UCSD-AML1 (cell line): ENCODE measurements around the gene ALPK3.

ENCODE experiments used
- DNase-seq: peaks from one replicate; lab custom pipeline; 2025; ENCODE audit not compliant: unreplicated experiment; lab: John Stamatoyannopoulos, UW

ALPK3 gene

DNA sequence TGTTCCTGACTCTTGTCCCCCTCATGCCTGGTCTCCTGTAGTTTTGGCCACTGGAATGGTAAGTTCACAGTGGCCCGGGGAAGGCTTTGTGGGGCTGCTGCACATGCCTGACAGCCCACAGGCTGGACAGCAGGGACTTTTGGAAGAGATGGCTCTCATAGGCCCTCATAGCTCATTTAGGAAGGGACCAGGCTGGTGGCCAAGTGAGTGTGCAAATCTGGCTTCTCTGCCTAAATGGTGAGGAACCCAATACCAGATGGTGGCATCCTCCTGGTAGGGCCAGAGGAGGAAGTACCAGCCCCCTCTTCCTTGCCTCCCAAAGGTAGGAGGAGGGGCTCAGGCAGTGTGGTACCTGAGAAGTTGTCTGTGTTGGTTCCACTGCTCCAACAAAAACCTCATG, 25.6 kb downstream of the ALPK3 start:
- no peak for DNase-seq

DNA sequence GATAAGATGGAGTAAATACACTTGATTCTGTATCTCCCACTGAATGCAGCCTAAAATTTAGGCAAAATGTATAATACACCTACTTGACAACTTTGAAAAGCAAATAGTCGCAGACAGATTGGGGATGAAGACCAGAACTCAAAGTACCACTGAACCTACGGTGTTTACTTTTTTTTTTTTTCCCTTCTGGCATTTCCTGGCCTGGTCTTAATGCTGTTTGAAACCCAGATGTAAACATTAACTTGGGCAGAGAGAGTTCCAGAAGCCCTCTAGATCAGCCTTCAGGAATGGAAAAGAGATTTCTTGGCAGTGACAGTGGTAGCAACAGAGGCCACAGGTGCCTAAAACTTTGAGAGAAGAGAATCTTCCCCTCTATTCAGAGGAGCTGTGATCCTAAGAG, 27.8 kb downstream of the ALPK3 start:
- DNase-seq, result no peak

DNA sequence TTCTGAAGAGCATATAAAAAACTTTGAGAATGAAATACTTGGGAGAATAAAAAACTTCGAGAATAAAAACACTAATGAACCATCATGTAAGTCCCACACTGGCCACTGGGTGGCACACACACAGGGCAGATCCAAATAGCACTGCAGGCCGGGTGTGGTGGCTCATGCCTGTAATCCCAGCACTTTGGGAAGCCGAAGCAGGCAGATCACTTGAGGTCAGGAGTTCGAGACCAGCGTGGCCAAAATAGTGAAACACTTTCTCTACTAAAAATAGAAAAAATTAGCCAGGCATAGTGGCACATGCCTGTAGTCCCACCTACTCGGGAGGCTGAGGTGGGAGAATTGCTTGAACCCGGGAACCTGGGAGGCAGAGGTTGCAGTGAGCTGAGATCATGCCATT, 28.5 kb downstream of the ALPK3 start:
- DNase-seq, result peak; percentile 51

DNA sequence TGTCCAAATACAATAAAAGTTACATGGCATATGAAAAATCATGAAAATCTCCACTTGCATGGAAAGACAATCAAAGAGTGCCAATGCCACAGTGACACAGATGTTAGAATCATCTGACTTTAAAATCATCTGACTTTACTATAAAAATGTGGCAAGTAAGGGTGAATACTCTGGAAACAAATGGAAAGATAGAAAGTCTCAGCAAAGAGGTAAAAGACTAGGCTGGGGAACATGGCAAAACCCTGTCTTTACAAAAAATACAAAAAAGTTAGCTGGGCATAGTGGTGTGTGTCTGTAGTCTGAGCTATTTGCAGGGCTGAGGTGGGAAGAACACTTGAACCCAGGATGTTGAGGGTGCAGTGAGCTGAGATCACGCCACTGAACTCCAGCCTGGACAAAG, 29.1 kb downstream of the ALPK3 start:
- DNase-seq, result no peak

DNA sequence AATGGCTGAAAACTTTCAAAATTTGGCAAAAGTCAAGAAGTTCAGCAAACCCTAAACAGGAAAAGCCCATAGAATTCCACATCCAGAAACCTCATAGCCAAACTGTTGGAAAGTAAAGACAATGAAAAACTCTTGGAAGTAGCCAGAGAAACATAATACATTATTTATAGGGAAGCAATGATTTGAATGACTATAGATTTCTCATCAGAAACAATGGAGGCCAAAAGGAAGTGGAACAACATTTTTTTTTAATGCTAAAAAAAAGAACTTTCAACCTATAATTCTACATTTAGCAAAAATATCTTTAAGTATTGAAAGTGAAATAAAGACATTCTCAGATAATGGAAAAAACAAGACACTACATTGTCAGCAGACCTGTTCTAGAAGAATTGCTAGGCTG, 30.2 kb downstream of the ALPK3 start:
- DNase-seq, result no peak

DNA sequence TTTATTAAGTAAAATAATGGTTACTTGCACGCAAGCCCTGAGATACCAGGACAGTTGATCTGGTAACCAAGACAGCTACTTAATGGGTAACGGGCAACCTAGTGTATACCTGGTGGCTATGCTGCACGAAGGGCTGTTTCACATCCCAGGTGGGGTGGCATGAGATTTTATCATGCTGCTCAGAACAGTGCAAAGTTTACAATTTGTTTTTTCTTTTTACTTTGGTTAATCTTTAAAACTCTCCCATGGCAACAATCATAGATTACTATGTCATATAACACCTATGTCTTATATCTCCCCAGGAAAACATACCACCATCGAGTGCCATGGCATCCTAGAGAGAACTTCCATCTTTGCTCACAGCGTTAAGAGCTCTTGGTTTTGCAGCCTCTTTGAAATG, 35.1 kb downstream of the ALPK3 start:
- no peak for DNase-seq

DNA sequence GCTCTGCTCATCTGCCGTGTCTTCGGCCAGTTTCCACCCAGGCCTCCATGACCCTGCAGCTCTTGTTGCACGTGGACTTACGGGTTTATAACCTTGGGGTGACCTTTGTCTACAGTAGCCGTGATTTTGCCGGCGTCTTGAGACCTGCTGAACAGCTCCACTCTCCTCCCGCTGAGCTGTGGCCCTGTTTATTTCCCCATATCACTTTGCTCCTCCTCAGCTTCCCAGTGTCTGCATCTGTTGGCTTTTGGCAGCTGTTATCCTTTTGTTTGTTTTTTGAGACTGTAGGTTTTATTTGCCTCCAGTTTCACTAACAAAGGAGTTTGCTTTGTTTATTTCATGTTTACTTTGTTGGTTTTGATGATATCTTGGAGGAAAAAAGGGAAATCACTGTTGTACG, 38.0 kb downstream of the ALPK3 start:
- no peak for DNase-seq

DNA sequence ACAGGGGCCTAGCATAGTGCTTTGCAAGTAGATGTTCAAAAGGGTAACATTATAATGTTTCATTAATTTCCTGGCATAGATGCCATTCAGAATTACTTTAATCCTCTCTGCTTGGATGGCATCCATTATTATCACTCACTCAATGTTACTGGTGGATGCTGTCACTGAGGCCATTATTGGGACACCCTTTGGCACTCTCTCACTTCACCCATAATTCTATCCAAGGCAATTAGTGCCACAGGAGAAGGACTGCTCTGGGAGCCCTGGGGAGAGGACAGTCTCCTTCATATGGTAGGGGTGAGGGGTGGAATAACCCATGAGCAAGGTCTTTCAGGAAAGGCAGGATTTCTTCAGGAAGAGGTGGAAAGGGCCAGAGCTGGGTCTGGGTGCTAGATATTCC, 38.6 kb downstream of the ALPK3 start:
- DNase-seq, result no peak

DNA sequence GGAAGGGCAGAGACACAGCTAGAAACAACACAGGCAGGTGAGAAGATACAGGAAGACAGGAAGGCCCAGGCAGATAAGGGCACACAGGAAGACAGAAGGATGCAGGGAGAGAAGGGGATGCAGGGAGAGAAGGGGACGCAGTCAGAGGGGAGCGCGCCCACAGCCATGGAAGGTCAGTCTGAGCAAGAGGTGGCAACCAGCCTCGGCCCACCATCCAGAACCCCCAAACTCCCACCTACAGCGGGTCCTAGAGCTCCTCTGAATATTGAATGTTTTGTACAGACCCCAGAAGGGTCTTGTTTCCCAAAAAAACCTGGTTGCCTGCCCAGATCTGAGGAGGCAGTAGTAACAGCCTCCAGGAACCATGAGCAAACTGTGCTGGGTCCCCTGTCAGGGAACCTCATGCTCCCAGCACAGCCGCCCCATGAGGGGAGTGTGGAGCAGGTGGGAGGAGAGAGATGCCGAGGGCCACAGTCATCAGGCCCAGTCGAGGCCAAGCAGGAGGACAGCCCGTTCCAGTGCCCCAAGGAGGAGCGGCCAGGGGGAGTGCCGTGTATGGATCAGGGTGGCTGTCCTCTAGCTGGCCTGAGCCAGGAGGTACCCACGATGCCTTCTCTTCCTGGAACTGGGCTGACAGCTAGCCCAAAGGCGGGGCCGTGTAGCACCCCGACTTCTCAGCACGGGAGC, 39.7 kb downstream of the ALPK3 start:
- DNase-seq, result no peak

DNA sequence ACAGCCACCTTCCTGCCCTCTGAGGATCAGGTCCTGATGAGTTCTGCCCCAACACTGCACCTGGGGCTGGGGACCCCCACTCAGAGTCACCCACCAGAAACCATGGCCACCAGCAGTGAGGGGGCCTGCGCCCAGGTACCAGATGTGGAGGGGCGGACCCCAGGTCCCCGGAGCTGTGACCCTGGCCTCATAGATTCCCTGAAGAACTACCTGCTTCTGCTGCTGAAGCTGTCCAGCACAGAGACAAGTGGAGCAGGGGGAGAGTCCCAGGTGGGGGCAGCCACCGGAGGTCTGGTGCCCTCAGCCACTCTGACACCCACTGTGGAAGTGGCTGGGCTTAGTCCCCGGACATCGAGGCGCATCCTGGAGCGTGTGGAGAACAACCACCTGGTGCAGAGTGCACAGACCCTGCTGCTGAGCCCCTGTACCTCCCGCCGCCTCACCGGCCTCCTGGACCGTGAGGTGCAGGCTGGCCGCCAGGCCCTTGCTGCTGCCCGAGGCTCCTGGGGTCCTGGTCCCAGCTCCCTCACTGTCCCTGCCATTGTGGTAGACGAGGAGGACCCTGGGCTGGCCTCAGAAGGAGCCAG, 40.4 kb downstream of the ALPK3 start:
- DNase-seq, result no peak

DNA sequence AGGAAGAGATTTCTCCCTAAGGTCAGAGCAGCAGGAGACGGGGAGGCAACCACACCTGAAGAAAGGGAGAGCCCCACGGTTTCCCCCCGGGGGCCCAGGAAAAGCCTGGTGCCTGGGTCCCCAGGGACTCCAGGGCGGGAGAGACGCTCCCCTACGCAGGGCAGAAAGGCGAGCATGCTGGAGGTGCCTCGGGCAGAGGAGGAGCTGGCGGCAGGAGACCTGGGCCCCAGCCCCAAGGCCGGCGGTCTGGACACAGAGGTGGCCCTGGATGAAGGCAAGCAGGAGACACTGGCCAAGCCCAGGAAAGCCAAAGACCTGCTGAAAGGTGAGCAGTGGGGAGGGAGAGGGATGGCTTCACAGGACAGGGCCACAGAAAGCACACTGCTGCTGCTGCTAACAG, 41.1 kb downstream of the ALPK3 start:
- no peak for DNase-seq

DNA sequence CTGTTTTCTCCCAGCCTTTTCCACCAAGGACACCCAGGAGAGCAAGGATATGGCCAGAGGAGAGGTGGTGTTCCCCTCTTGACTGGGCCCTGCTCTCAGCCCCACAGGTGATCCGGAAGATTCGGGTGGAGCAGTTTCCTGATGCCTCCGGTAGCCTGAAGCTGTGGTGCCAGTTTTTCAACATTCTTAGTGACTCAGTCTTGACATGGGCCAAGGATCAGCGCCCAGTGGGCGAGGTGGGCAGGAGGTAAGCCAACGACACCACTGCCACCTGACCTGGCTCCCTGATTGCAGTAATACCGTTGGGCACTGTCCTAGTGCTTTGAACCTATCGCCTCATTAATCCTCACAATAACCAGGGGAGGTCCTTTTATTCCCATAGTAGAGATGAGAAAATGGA, 42.0 kb downstream of the ALPK3 start:
- no peak for DNase-seq

DNA sequence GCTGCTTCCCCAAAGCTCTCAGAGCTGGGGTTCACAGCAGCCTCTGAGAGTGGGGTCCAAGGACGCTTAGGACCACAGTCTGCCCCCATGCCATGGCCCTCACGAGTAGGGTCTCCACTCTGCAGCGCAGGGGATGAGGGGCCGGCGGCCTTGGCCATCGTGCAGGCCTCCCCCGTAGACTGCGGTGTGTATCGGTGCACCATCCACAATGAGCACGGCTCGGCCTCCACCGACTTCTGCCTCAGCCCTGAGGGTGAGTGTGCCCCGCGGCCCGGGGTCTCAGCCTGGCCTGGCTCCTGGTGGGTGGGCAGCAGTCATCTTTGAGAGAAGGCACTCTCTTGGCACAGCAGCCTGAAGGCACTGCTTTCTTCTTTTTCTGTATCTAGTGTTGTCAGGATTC, 42.5 kb downstream of the ALPK3 start:
- no peak for DNase-seq

DNA sequence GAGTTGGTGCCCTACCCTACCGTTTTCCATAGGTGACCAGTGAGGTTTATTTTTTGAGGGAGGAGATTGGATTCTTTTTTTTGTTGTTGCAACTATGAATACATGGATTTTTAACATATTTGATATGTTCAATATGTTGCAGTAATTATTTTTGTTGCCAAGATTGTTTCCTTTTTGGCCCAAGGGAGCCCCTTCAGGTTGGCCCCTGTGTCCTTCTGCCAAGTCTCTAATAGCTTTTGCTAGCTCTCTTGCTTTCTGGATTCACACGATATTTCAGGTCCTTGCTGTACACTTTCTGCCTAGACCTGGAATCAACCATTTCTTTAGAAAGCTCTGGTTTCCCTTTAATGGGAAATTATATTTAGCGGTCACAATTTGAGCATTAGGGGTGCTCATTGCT, 44.6 kb downstream of the ALPK3 start:
- no peak for DNase-seq

DNA sequence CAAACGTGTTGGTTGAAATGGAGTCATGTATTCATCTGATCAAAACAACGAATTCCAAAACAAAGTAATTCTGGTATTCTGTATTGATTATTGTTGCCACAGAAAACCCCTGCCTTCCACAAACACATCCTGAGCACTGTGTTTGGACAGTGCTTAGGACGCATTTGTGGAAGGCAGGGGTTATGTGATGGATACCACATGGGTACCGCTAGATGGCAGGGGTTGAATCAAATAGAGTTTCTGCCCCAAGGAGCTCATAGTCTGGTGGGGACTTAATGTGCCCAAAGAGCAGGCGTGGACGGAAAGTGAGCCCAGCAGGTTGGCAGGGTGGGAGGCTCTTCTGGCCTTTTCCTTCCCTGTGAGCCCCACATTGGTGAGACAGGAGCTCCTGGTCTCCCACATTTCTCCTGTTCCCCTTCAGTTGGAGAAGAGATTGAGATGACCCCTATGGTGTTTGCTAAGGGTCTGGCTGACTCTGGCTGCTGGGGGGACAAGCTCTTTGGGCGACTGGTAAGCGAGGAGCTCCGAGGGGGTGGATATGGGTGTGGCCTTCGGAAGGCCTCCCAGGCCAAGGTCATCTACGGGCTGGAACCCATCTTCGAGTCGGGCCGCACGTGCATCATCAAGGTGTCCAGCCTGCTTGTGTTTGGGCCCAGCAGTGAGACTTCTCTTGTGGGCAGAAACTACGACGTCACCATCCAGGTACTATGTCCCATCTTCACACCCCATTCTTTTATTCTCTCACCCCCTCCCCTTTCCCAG, 45.2 kb downstream of the ALPK3 start:
- DNase-seq, result no peak

DNA sequence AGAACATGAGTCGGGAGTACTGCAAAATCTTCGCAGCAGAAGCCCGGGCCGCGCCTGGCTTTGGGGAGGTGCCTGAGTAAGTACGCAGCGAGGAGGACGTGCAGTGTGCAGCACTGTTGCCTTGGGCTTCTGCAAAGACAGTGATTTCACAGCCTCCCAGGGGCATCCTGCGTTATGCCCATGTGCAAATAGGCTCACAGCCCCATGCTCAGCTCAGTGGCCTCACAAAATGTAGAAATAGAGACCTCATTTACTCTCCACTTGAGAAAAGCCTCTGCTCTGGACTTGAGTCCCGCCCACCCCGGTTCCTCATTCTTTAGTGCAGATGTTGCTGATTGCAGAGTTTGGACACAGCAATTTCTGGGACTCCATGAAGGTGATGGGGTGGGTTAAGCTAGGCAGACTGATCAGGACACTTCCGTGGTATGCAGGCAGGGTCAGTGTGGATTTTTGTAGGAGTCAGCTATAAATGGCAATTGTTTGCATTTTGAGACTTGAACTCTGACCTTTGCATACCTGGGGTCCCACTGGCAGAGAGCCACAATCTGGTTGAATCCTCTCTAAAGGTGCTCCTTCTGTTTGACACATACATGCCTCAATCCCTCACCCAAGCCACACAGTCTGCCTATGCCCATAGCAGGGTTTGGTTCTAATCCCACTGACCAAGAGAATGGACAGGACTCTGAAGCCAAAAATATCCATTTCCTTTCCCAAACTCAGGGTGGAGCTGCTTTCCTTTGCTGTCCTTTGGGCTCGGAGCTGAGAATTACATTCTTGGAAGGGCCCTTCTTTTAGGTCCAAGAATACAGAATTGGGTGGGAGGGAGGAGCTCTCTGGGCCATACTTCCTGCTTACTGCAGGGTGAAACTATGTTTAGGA, 46.6 kb downstream of the ALPK3 start:
- DNase-seq, result no peak

DNA sequence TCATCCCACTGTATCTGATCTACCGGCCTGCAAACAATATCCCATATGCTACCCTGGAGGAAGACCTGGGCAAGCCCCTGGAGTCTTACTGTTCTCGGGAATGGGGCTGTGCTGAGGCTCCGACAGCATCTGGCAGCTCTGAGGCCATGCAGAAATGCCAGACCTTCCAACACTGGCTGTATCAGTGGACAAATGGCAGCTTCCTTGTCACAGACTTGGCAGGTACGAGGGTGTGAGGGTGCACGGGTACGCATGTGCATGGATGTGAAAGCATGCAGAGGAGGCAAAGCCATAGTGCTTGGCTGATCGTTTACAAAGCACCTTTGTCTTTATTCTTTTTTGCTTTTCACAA, 47.3 kb downstream of the ALPK3 start:
- DNase-seq, result no peak

DNA sequence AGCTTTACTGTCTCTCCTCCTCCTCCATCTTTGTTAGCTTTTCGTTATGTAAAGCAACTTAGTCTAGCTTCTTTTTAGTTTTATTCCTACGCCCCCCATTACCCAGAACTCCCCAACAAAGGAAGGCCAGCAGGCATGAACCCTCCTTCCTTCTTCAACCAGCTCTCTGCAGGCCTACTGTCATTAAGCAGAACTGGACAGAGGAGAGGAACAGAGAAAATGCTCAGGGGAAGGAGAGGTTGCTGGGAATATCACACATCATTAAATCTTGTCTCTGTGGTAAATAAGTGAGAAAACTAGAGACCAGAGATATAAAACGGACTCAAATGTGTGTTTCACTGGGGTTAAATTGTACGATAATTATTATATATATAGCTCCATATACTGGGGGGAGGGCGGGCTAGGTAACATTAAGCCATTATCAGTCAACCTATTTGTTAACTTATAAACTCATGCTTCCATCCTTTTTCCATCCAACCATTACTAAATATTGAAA, 48.0 kb downstream of the ALPK3 start:
- no peak for DNase-seq

DNA sequence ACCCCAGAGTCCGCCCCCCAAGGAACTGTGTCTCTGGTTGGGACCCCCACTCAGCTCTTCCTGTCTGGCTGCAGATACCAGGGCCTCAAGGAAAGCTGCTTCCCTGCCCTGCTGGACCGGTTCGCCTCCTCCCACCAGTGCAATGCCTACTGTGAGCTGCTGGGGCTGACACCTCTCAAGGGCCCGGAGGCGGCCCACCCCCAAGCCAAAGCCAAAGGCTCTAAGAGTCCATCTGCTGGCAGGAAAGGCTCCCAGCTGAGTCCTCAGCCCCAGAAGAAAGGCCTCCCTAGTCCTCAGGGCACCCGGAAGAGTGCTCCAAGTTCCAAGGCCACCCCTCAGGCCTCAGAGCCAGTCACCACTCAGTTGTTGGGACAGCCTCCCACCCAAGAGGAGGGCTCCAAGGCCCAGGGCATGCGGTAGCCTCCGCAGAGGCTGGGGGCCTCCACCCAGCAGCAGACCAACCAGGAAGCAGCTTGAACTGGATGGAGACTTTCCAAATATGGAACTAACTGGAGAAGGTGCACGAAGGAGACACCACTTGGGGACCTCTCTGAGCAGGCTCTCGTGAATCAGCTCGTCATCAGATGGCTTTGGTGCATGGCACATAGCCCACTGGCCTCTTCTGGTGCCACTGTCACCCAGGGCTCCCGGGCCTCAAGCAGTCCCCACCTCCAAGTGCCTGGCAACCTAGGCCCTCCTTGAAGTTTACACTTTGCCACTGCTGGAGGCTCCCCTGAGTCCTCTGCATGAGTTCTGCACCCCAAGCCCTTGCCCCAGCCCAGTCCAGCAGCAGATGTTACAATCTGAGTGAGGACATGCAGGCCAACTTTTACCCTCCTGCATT, 51.1 kb downstream of the ALPK3 start:
- DNase-seq, result no peak

DNA sequence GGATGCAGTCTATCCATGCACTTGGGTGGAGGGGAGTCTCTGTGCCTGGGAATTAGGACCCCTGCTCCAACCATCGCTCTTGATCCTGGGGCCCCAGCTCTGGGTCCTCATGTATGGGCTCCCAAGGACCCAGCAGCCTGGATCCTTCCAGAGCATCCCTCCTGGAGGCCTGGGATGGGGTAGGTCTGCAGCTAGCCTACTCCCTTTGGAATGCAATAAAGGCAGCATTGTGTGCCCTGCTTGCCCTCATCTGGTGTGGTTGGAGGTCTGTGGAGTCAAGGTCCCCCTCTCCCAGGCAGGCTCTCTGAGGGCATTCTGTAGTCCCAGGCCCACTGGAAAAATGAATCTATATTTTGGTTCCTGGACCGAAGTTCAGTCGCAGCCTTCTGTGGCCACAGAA, 52.4 kb downstream of the ALPK3 start:
- no peak for DNase-seq
